Measurements from ENCODE around the gene XPR1. TPM values are rescaled to one million over a fixed set of nuclear protein-coding genes. Genes with fewer than 3 reads are reported as not detected.

The XPR1 gene
- total and polyA plus RNA-seq, 2 of the 8 experiments (the other 6 are each of a cell fraction or from before 2014, with no cell fraction given) = 28.6 to 43.9 TPM

- Histone ChIP-seq H2BK20ac (ENCODE audit: low read length) (no peak overlapping the region), H3K4ac (replicated peaks; ENCODE audit: insufficient read length, low read depth, low read length) (no peak overlapping the region), H2AK5ac (ENCODE audit: low read depth, low read length) (no peak overlapping the region), H3K23me2 (ENCODE audit: low read depth, low read length) (peaks cover 2% of the 10 kb centered on the region; the same call in 1 of the 2 replicates), H2AFZ (ENCODE audit: low read length) (no peak overlapping the region), H3K4me3 (ENCODE audit: extremely low read depth in 1 of 4, insufficient read depth in 2 of 4, low read depth in 3 of 4, low read length in 4 of 4) (no peak overlapping the region), H4K20me1 (replicated peaks in 1 of 2; ENCODE audit: control insufficient read depth in 1 of 2, insufficient read depth in 2 of 2, low read length in 2 of 2) (peaks cover 0 to 2% of the 10 kb centered on the region in 2 experiments), H3K36me3 (ENCODE audit: control insufficient read depth in 2 of 4, insufficient read depth in 4 of 4, low read length in 3 of 4) (no peaks in the 10 kb centered on the region; a peak in 1 of 8 replicates), H3K56ac (replicated peaks; ENCODE audit: insufficient read length, low read depth, low read length) (no peak overlapping the region), H3K9me3 (ENCODE audit: insufficient read depth in 2 of 2, low read depth in 1 of 2, low read length in 1 of 2) (no peaks in the 10 kb centered on the region), H3K4me1 (replicated peaks in 1 of 4; ENCODE audit: control insufficient read depth in 3 of 4, insufficient read depth in 4 of 4, low read length in 3 of 4) (no peaks in the 10 kb centered on the region), H3K4me2 (ENCODE audit: insufficient read depth in 1 of 2, low read depth in 2 of 2, low read length in 2 of 2) (no peak overlapping the region), H2BK12ac (ENCODE audit: low read depth, low read length) (no peak overlapping the region), H3K79me2 (ENCODE audit: control insufficient read depth in 1 of 2, insufficient read depth in 2 of 2, low read length in 2 of 2) (peaks cover 0 to 2% of the 10 kb centered on the region in 2 experiments; a peak in 1 of 4 replicates), H3K18ac (ENCODE audit: extremely low read depth, low read length) (no peak overlapping the region), H3K14ac (ENCODE audit: insufficient read length) (no peak overlapping the region), H3K23ac (ENCODE audit: insufficient read length) (no peak overlapping the region), H3K27ac (ENCODE audit: low read depth, low read length) (no peak overlapping the region), H4K8ac (ENCODE audit: extremely low read depth, insufficient read depth, low read length) (no peak overlapping the region), H4K91ac (replicated peaks; ENCODE audit: insufficient read length, low read length) (no peak overlapping the region), H3K27me3 (replicated peaks in 1 of 4; ENCODE audit: control insufficient read depth in 3 of 4, extremely low read depth in 1 of 4, insufficient read depth in 3 of 4, low read length in 3 of 4) (no peaks in the 10 kb centered on the region), H3K9ac (replicated peaks in 1 of 4; ENCODE audit: extremely low read depth in 1 of 4, low read depth in 3 of 4, low read length in 3 of 4) (no peak overlapping the region), H2BK120ac (replicated peaks; ENCODE audit: low read depth, low read length) (no peak overlapping the region), H4K5ac (ENCODE audit: insufficient read length, low read depth, low read length) (no peak overlapping the region), H3K79me1 (ENCODE audit: low read depth, low read length) (no peaks in the 10 kb centered on the region), H2BK5ac (ENCODE audit: low read depth, low read length) (no peak overlapping the region), H2BK15ac (ENCODE audit: low read length) (no peak overlapping the region)
- POLR2A ChIA-PET (ENCODE audit: partially characterized antibody) = no interaction called here
- 70% methylated on average over 1 of the region's 1 CpG; no CpG with 5 or more reads in 1 of the 2 experiments for WGBS, 2 experiments (ENCODE audit: extremely low coverage in 1 of 2, insufficient coverage in 1 of 2, insufficient read length in 1 of 2, insufficient replicate concordance in 2 of 2, low coverage in 1 of 2, low lambda C conversion rate in 2 of 2, missing lambda C conversion rate in 1 of 2)
- no peak for FAIRE-seq
- TF ChIP-seq SP4 (IDR thresholded peaks at IDR 0.05; ENCODE audit: low read length) (no peak), TBP (IDR thresholded peaks at IDR 0.05; ENCODE audit: low read depth, low read length) (no peak), RXRA (IDR thresholded peaks at IDR 0.05; ENCODE audit: insufficient read depth, low read depth, low read length) (no peak), RAD21 (IDR thresholded peaks at IDR 0.05 in 1 of 2, conservative IDR thresholded peaks at IDR 0.05 in 1 of 2; ENCODE audit: low read depth in 2 of 2, low read length in 2 of 2) (no peak)
- TF ChIP-seq, protein P1, sequence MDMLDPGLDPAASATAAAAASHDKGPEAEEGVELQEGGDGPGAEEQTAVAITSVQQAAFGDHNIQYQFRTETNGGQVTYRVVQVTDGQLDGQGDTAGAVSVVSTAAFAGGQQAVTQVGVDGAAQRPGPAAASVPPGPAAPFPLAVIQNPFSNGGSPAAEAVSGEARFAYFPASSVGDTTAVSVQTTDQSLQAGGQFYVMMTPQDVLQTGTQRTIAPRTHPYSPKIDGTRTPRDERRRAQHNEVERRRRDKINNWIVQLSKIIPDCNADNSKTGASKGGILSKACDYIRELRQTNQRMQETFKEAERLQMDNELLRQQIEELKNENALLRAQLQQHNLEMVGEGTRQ (IDR thresholded peaks at IDR 0.05; ENCODE audit: low read length) = no peak
- TF ChIP-seq, protein P2, sequence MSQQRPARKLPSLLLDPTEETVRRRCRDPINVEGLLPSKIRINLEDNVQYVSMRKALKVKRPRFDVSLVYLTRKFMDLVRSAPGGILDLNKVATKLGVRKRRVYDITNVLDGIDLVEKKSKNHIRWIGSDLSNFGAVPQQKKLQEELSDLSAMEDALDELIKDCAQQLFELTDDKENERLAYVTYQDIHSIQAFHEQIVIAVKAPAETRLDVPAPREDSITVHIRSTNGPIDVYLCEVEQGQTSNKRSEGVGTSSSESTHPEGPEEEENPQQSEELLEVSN (IDR thresholded peaks at IDR 0.05) = no peak
- CTCF ChIA-PET (ENCODE audit: partially characterized antibody) = interaction anchor here (0.7 to 1.1 kb wide), 2 partner anchors 12 to 75 kb away, joined by 3 to 4 read pairs; no protein-coding TSS in a partner anchor
- DNase-seq (ENCODE audit: low read depth in 1 of 2, low spot score in 2 of 2) = no peak
Observed at GRCh38 chr1:180786624-180787023, 154.8 kb downstream of the XPR1 start.

All from H1 (cell line).